Neural cell (in vitro differentiated cells): ENCODE data around the gene DDX51.

Experiments
- CTCF ChIP-seq: fragments of 450-650 bp; IDR thresholded peaks from 2 replicates; pipeline ENCODE4 v1.5.1; 2014; ENCODE audit warnings: antibody characterized with exemption, mild to moderate bottlenecking, moderate library complexity; ENCODE audit not compliant: poor library complexity, severe bottlenecking
- EP300 ChIP-seq: fragments of 450-650 bp; conservative IDR thresholded peaks from 2 replicates; pipeline ENCODE4 v1.6.1; 2014; ENCODE audit warnings: antibody characterized with exemption, mild to moderate bottlenecking, moderate library complexity; ENCODE audit not compliant: poor library complexity, severe bottlenecking
- EZH2 ChIP-seq: fragments of 200-600, 300-800 bp; shearing (Covaris generic), sonication (generic); IDR thresholded peaks from 2 replicates; pipeline ENCODE4 v1.6.1; 2014; ENCODE audit warnings: antibody characterized with exemption, low read length, borderline replicate concordance, mild to moderate bottlenecking; ENCODE audit not compliant: insufficient read depth, poor library complexity, severe bottlenecking
- POLR2AphosphoS5 ChIP-seq: IDR thresholded peaks from 2 replicates; pipeline ENCODE4 v1.6.1; 2012
- SMC3 ChIP-seq: fragments of 450-650 bp; conservative IDR thresholded peaks from 2 replicates; pipeline ENCODE4 v1.6.1; 2014; ENCODE audit warnings: antibody characterized with exemption, mild to moderate bottlenecking, moderate library complexity; ENCODE audit not compliant: poor library complexity

- TF ChIP-seq CTCF: no peak
- no peak for TF ChIP-seq EP300
- no peak for TF ChIP-seq SMC3
- TF ChIP-seq POLR2AphosphoS5: no peak
- no peak for TF ChIP-seq EZH2
Observed at GRCh38 chr12:132109741-132110140, 34.4 kb downstream of the DDX51 start.
